Astrocyte (in vitro differentiated cells and primary cell): ENCODE measurements around the gene TPPP3. TPM values are rescaled to one million over a fixed set of nuclear protein-coding genes. Genes with fewer than 3 reads are reported as not detected.

Experiments used
- DNase-seq: peaks from one replicate; pipeline ENCODE4 v3.0.0-alpha.2; 2010; ENCODE audit warnings: low read depth
- FAIRE-seq: peaks from 2 replicates; lab custom pipeline; 2011; peaks lifted over from hg19 to GRCh38; lab: Jason Lieb, UNC
- H2AFZ ChIP-seq: 2 replicates; pipeline ENCODE4 v1.6.0; 2012; ENCODE audit warnings: low read depth, low read length, inconsistent platforms
- H3K27ac ChIP-seq: 2 replicates; pipeline ENCODE4 v1.5.1; 2011; ENCODE audit warnings: low read depth, low read length, inconsistent platforms
- H3K27me3 ChIP-seq: 2 replicates; pipeline ENCODE4 v1.6.0; 2011; ENCODE audit warnings: low read length, inconsistent platforms; ENCODE audit not compliant: insufficient read depth
- H3K36me3 ChIP-seq: 2 replicates; pipeline ENCODE4 v1.5.1; 2011; ENCODE audit warnings: low read length, inconsistent platforms; ENCODE audit not compliant: insufficient read depth
- H3K4me1 ChIP-seq: 2 replicates; pipeline ENCODE4 v1.5.1; 2011; ENCODE audit warnings: low read length, inconsistent platforms; ENCODE audit not compliant: insufficient read depth
- H3K4me2 ChIP-seq: 2 replicates; pipeline ENCODE4 v1.6.0; 2012; ENCODE audit warnings: low read length, inconsistent platforms
- H3K4me3 ChIP-seq: 2 replicates; pipeline ENCODE4 v1.5.1; 2011; ENCODE audit warnings: low read depth, mild to moderate bottlenecking, low read length, inconsistent platforms; ENCODE audit not compliant: insufficient read depth
- H3K79me2 ChIP-seq: 2 replicates; pipeline ENCODE4 v1.6.0; 2012; ENCODE audit warnings: mild to moderate bottlenecking, low read length, inconsistent platforms; ENCODE audit not compliant: insufficient read depth
- H3K9ac ChIP-seq: 2 replicates; pipeline ENCODE4 v1.6.0; 2012; ENCODE audit warnings: mild to moderate bottlenecking, low read length, inconsistent platforms
- H3K9me3 ChIP-seq: 2 replicates; pipeline ENCODE4 v1.5.1; 2012; ENCODE audit warnings: low read depth, mild to moderate bottlenecking, low read length, inconsistent platforms; ENCODE audit not compliant: insufficient read depth
- H4K20me1 ChIP-seq: 2 replicates; pipeline ENCODE4 v1.6.0; 2012; ENCODE audit warnings: low read length, inconsistent platforms; ENCODE audit not compliant: insufficient read depth
- H3K27ac Mint-ChIP-seq: one replicate; pipeline ENCODE4 v1.8.0; 2021; ENCODE audit warnings: mild to moderate bottlenecking, mixed read lengths; ENCODE audit not compliant: unreplicated experiment
- H3K27me3 Mint-ChIP-seq: one replicate; pipeline ENCODE4 v1.8.0; 2021; ENCODE audit warnings: low read depth, mixed read lengths; ENCODE audit not compliant: unreplicated experiment
- H3K36me3 Mint-ChIP-seq: one replicate; pipeline ENCODE4 v1.8.0; 2021; ENCODE audit warnings: low read depth, mixed read lengths; ENCODE audit not compliant: unreplicated experiment
- H3K4me1 Mint-ChIP-seq: one replicate; pipeline ENCODE4 v1.8.0; 2021; ENCODE audit warnings: low read depth, mixed read lengths; ENCODE audit not compliant: unreplicated experiment
- H3K4me3 Mint-ChIP-seq: one replicate; pipeline ENCODE4 v1.8.0; 2021; ENCODE audit warnings: mild to moderate bottlenecking, moderate library complexity, mixed read lengths; ENCODE audit not compliant: unreplicated experiment
- H3K9me3 Mint-ChIP-seq: one replicate; pipeline ENCODE4 v1.8.0; 2021; ENCODE audit warnings: mild to moderate bottlenecking, mixed read lengths; ENCODE audit not compliant: unreplicated experiment
- CTCF ChIP-seq: IDR thresholded peaks from 2 replicates; pipeline ENCODE4 v1.5.1; 2011; ENCODE audit warnings: low read depth, mild to moderate bottlenecking, inconsistent platforms, low read length, moderate library complexity; ENCODE audit not compliant: insufficient read depth
- EZH2 ChIP-seq: IDR thresholded peaks from 2 replicates; pipeline ENCODE4 v1.6.1; 2012; ENCODE audit warnings: mild to moderate bottlenecking, low read length, inconsistent platforms; ENCODE audit not compliant: insufficient read depth
- total RNA-seq: library from RNA; stranded (reverse); gene quantifications from 2 replicates; pipeline ENCODE4 v1.2.1, GENCODE V29; 2021

Gene TPPP3
- total RNA-seq, 1 donor from 2014 or later = 0.75 TPM

DNA sequence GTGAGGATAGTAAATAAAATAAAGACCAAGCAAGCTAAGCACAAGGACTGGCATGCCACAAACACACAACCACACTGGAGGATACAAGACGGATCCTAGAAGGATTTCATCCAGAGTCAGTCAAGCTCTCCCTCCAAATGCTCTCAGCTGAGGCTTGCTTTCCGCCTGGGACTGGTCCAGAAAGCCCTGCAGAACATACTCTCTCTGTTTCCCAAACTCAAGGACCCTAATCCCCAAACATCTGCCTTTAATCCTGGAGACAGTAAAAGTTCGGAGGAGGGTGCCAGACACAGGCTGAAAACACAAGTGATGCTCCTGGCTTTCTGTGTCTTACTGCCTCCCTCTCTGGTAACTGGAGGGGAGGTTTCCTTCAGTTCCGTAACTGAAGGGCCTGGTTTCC, 32.3 kb upstream of the TPPP3 start:
- peaks cover 52% of the 10 kb centered on the region for H3K27me3 Mint-ChIP-seq
- peaks cover 44% of the 10 kb centered on the region for H3K27me3 ChIP-seq
- H3K4me2 ChIP-seq = no peak overlapping the region

DNA sequence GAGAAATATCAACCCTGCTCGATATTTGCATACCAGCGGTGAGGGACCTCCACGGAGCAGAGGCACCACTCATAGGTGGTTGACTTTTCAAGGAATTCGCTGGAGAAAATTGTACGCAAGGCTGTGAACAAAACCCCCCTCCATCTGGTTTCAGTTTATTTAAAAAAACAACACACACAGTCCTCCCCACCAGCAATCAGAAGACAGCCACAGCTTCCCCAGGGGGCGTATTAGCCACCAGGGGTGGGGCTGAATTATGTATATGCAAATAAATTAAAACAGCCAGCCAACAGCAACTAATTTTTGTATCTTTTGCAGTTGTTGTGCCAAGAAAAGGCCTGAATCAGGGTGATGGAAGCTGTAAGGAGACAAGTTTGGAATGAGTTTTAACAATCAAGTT, 31.8 kb upstream of the TPPP3 start:
- Mint-ChIP-seq H3K27me3 (peaks cover 49% of the 10 kb centered on the region), H3K36me3 (no peaks in the 10 kb centered on the region), H3K27ac (no peak overlapping the region), H3K4me1 (peaks cover 5% of the 10 kb centered on the region), H3K4me3 (no peak overlapping the region), H3K9me3 (no peaks in the 10 kb centered on the region)
- Histone ChIP-seq H3K4me2 (no peak overlapping the region), H3K36me3 (no peaks in the 10 kb centered on the region), H4K20me1 (peaks cover 11% of the 10 kb centered on the region), H2AFZ (no peak overlapping the region), H3K27ac (no peak overlapping the region), H3K9ac (no peak overlapping the region), H3K27me3 (peaks cover 39% of the 10 kb centered on the region), H3K9me3 (no peaks in the 10 kb centered on the region), H3K4me3 (no peak overlapping the region), H3K79me2 (no peaks in the 10 kb centered on the region), H3K4me1 (no peaks in the 10 kb centered on the region)
- FAIRE-seq = no peak
- TF ChIP-seq EZH2 (no peak), CTCF (no peak)
- DNase-seq = no peak

More for the DNA sequence above, 32.3 kb upstream of the TPPP3 start:
- Histone ChIP-seq H3K79me2 (no peaks in the 10 kb centered on the region), H3K27ac (no peak overlapping the region), H3K36me3 (no peaks in the 10 kb centered on the region), H3K9me3 (no peaks in the 10 kb centered on the region), H4K20me1 (peaks cover 11% of the 10 kb centered on the region), H3K9ac (no peak overlapping the region), H2AFZ (no peak overlapping the region), H3K4me3 (no peak overlapping the region), H3K4me1 (peaks cover 3% of the 10 kb centered on the region)
- H3K4me3 Mint-ChIP-seq = no peak overlapping the region
- no peak for DNase-seq
- TF ChIP-seq EZH2 (no peak), CTCF (no peak)
- no peaks in the 10 kb centered on the region for H3K9me3 Mint-ChIP-seq
- FAIRE-seq = no peak
- H3K4me1 Mint-ChIP-seq = peaks cover 5% of the 10 kb centered on the region
- no peak overlapping the region for H3K27ac Mint-ChIP-seq
- H3K36me3 Mint-ChIP-seq = no peaks in the 10 kb centered on the region

GRCh38 chr16:67424261-67424615, 30.9 kb upstream of the TPPP3 start:
- Mint-ChIP-seq H3K9me3 (no peaks in the 10 kb centered on the region), H3K36me3 (no peaks in the 10 kb centered on the region), H3K4me3 (no peak overlapping the region), H3K27me3 (peaks cover 48% of the 10 kb centered on the region), H3K4me1 (peaks cover 5% of the 10 kb centered on the region), H3K27ac (no peak overlapping the region)
- Histone ChIP-seq H3K36me3 (no peaks in the 10 kb centered on the region), H3K27ac (no peak overlapping the region), H3K4me1 (no peaks in the 10 kb centered on the region), H3K4me2 (no peak overlapping the region), H2AFZ (no peak overlapping the region), H3K79me2 (no peaks in the 10 kb centered on the region), H3K9ac (no peak overlapping the region), H4K20me1 (peaks cover 9% of the 10 kb centered on the region), H3K27me3 (peaks cover 31% of the 10 kb centered on the region), H3K9me3 (no peaks in the 10 kb centered on the region), H3K4me3 (no peak overlapping the region)
- TF ChIP-seq EZH2 (no peak), CTCF (no peak)
- DNase-seq = no peak
- FAIRE-seq = no peak
